ENCODE measurements around the gene HOXC6. TPM values are rescaled to one million over a fixed set of nuclear protein-coding genes. Genes with fewer than 3 reads are reported as not detected.

HOXC6 gene
- total and polyA plus RNA-seq, 2 experiments from 2014 or later = not detected

DNA sequence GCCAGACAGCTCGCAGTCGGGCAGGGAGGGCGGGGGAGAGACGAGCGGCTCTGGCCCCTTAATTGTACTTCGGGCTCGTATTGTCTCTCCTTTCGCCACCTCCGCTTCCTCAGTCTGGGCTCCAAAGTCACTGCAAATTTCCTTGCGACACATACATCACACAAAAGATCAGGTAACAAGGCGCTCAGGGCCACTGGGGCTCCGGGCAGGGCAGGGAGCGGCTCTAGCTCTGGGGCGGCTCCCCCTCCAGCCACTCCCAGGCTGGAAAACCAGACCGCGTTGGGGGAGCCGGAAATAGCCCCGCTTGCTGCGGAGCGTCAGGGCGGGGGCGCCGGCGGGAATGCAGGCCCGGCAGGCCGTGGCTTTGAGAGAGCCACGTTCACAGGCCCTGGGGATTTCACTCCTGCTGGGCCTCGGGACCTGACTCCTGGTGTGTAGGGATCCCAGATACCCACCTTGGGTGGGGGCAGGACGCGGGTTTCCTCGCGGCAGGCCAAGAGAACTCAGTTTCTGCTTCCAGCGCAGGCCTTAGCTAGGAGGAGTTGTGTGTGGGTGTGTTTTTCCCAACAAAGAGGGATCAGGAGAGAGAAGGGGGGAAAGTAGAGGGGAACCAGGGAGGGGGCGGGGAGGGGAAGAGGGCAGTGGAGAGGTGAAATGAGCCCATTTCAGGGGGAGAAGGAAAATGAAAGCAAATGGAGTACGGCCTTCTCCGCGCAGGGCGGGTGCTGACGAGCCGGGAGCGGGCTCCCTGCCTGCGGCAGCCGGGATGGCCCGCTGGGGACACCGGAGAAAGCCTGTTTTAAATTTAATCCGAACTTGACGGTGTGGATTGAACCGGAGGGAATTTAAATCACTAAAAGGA is 32.6 kb upstream of the HOXC6 start:
- Histone ChIP-seq H3K4me1 (ENCODE audit: insufficient read depth) (peaks cover 39% of the 10 kb centered on the region), H3K27me3 (ENCODE audit: insufficient read depth) (peaks cover 100% of the 10 kb centered on the region), H3K79me2 (replicated peaks; ENCODE audit: insufficient read depth) (no peaks in the 10 kb centered on the region), H3K4me2 (peak overlapping the region; percentile 81), H3K27ac (ENCODE audit: low read depth) (no peak overlapping the region), H4K20me1 (replicated peaks; ENCODE audit: insufficient read depth) (peaks cover 12% of the 10 kb centered on the region), H3K36me3 (ENCODE audit: insufficient read depth) (no peaks in the 10 kb centered on the region), H3F3A (replicated peaks; ENCODE audit: low read depth) (peaks cover 34% of the 10 kb centered on the region), H3K9me2 (ENCODE audit: insufficient read depth) (no peaks in the 10 kb centered on the region), H3K4me3 (peak overlapping the region; percentile 51), H2AFZ (peak overlapping the region; percentile 74; the same call in 1 of the 2 replicates)
- DNase-seq (ENCODE audit: low spot score) (peak; percentile 88), ATAC-seq (peak; percentile 49)
- peaks cover 46% of the 10 kb centered on the region for H3K4me1 Mint-ChIP-seq
- peaks cover 3% of the 10 kb centered on the region; the same call in 2 of the 3 replicates for H3K9me3 Mint-ChIP-seq
- no peak overlapping the region for H3K27ac Mint-ChIP-seq
- H3K4me3 Mint-ChIP-seq = peak overlapping the region; percentile 63
- no peaks in the 10 kb centered on the region for H3K36me3 Mint-ChIP-seq (ENCODE audit: low read depth)
- peaks cover 100% of the 10 kb centered on the region for H3K27me3 Mint-ChIP-seq (ENCODE audit: insufficient read depth, low read depth, poor library complexity)
- TF ChIP-seq, protein P1, sequence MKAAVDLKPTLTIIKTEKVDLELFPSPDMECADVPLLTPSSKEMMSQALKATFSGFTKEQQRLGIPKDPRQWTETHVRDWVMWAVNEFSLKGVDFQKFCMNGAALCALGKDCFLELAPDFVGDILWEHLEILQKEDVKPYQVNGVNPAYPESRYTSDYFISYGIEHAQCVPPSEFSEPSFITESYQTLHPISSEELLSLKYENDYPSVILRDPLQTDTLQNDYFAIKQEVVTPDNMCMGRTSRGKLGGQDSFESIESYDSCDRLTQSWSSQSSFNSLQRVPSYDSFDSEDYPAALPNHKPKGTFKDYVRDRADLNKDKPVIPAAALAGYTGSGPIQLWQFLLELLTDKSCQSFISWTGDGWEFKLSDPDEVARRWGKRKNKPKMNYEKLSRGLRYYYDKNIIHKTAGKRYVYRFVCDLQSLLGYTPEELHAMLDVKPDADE (IDR thresholded peaks at IDR 0.05) = 0 out of 2 replicates have a peak, but pooled peaks have one; percentile 10
- TF ChIP-seq STAT1 (IDR thresholded peaks at IDR 0.05; ENCODE audit: unreplicated experiment) = no peak
- TF ChIP-seq JUNB (IDR thresholded peaks at IDR 0.05; ENCODE audit: unreplicated experiment) = no peak
- TF ChIP-seq EZH2phosphoT487 (IDR thresholded peaks at IDR 0.05; ENCODE audit: unreplicated experiment) = peak; percentile 49
- TF ChIP-seq ZNF331 (CRISPR knock-in tag; IDR thresholded peaks at IDR 0.05; ENCODE audit: low read depth) = no peak
- TF ChIP-seq POLR2AphosphoS5 (IDR thresholded peaks at IDR 0.05; ENCODE audit: low read depth) = no peak
- TF ChIP-seq, protein P2, sequence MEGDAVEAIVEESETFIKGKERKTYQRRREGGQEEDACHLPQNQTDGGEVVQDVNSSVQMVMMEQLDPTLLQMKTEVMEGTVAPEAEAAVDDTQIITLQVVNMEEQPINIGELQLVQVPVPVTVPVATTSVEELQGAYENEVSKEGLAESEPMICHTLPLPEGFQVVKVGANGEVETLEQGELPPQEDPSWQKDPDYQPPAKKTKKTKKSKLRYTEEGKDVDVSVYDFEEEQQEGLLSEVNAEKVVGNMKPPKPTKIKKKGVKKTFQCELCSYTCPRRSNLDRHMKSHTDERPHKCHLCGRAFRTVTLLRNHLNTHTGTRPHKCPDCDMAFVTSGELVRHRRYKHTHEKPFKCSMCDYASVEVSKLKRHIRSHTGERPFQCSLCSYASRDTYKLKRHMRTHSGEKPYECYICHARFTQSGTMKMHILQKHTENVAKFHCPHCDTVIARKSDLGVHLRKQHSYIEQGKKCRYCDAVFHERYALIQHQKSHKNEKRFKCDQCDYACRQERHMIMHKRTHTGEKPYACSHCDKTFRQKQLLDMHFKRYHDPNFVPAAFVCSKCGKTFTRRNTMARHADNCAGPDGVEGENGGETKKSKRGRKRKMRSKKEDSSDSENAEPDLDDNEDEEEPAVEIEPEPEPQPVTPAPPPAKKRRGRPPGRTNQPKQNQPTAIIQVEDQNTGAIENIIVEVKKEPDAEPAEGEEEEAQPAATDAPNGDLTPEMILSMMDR (conservative IDR thresholded peaks at IDR 0.05; ENCODE audit: low read depth in 2 of 2) = no peak
- no peak for TF ChIP-seq NANOG (IDR thresholded peaks at IDR 0.05; ENCODE audit: borderline replicate concordance)
- TF ChIP-seq, protein P3, sequence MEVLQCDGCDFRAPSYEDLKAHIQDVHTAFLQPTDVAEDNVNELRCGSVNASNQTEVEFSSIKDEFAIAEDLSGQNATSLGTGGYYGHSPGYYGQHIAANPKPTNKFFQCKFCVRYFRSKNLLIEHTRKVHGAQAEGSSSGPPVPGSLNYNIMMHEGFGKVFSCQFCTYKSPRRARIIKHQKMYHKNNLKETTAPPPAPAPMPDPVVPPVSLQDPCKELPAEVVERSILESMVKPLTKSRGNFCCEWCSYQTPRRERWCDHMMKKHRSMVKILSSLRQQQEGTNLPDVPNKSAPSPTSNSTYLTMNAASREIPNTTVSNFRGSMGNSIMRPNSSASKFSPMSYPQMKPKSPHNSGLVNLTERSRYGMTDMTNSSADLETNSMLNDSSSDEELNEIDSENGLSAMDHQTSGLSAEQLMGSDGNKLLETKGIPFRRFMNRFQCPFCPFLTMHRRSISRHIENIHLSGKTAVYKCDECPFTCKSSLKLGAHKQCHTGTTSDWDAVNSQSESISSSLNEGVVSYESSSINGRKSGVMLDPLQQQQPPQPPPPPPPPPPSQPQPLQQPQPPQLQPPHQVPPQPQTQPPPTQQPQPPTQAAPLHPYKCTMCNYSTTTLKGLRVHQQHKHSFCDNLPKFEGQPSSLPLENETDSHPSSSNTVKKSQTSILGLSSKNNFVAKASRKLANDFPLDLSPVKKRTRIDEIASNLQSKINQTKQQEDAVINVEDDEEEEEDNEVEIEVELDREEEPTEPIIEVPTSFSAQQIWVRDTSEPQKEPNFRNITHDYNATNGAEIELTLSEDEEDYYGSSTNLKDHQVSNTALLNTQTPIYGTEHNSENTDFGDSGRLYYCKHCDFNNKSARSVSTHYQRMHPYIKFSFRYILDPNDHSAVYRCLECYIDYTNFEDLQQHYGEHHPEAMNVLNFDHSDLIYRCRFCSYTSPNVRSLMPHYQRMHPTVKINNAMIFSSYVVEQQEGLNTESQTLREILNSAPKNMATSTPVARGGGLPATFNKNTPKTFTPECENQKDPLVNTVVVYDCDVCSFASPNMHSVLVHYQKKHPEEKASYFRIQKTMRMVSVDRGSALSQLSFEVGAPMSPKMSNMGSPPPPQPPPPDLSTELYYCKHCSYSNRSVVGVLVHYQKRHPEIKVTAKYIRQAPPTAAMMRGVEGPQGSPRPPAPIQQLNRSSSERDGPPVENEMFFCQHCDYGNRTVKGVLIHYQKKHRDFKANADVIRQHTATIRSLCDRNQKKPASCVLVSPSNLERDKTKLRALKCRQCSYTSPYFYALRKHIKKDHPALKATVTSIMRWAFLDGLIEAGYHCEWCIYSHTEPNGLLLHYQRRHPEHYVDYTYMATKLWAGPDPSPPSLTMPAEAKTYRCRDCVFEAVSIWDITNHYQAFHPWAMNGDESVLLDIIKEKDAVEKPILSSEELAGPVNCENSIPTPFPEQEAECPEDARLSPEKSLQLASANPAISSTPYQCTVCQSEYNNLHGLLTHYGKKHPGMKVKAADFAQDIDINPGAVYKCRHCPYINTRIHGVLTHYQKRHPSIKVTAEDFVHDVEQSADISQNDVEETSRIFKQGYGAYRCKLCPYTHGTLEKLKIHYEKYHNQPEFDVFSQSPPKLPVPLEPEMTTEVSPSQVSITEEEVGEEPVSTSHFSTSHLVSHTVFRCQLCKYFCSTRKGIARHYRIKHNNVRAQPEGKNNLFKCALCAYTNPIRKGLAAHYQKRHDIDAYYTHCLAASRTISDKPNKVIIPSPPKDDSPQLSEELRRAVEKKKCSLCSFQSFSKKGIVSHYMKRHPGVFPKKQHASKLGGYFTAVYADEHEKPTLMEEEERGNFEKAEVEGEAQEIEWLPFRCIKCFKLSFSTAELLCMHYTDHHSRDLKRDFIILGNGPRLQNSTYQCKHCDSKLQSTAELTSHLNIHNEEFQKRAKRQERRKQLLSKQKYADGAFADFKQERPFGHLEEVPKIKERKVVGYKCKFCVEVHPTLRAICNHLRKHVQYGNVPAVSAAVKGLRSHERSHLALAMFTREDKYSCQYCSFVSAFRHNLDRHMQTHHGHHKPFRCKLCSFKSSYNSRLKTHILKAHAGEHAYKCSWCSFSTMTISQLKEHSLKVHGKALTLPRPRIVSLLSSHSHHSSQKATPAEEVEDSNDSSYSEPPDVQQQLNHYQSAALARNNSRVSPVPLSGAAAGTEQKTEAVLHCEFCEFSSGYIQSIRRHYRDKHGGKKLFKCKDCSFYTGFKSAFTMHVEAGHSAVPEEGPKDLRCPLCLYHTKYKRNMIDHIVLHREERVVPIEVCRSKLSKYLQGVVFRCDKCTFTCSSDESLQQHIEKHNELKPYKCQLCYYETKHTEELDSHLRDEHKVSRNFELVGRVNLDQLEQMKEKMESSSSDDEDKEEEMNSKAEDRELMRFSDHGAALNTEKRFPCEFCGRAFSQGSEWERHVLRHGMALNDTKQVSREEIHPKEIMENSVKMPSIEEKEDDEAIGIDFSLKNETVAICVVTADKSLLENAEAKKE (CRISPR knock-in tag; IDR thresholded peaks at IDR 0.05) = no peak
- no peak for TF ChIP-seq ZNF114 (CRISPR knock-in tag; IDR thresholded peaks at IDR 0.05)
- TF ChIP-seq CREB1 (CRISPR knock-in tag; IDR thresholded peaks at IDR 0.05; ENCODE audit: low read depth) = no peak
- peak; percentile 62 for TF ChIP-seq EZH2 (IDR thresholded peaks at IDR 0.05; ENCODE audit: low read depth, unreplicated experiment)
- TF ChIP-seq, protein P4, sequence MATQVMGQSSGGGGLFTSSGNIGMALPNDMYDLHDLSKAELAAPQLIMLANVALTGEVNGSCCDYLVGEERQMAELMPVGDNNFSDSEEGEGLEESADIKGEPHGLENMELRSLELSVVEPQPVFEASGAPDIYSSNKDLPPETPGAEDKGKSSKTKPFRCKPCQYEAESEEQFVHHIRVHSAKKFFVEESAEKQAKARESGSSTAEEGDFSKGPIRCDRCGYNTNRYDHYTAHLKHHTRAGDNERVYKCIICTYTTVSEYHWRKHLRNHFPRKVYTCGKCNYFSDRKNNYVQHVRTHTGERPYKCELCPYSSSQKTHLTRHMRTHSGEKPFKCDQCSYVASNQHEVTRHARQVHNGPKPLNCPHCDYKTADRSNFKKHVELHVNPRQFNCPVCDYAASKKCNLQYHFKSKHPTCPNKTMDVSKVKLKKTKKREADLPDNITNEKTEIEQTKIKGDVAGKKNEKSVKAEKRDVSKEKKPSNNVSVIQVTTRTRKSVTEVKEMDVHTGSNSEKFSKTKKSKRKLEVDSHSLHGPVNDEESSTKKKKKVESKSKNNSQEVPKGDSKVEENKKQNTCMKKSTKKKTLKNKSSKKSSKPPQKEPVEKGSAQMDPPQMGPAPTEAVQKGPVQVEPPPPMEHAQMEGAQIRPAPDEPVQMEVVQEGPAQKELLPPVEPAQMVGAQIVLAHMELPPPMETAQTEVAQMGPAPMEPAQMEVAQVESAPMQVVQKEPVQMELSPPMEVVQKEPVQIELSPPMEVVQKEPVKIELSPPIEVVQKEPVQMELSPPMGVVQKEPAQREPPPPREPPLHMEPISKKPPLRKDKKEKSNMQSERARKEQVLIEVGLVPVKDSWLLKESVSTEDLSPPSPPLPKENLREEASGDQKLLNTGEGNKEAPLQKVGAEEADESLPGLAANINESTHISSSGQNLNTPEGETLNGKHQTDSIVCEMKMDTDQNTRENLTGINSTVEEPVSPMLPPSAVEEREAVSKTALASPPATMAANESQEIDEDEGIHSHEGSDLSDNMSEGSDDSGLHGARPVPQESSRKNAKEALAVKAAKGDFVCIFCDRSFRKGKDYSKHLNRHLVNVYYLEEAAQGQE (IDR thresholded peaks at IDR 0.05; ENCODE audit: unreplicated experiment) = no peak

Data from GM23338 (cell line).